Measurements from ENCODE around the gene GPR34.
"Not testable (repeated sequence)": the region's sequence is repeated elsewhere in the genome, so short reads cannot be mapped to it uniquely, and the experiment has no call there.

GPR34 gene

GRCh38 chrX:41688835-41689234 is at the start of gene GPR34:
GPR34 (plus strand) TSS chrX:41688973; CDS start chrX:41695634, 6,661 bp downstream.
- DNase-seq = no peak

GRCh38 chrX:41646201-41646600 is 42.6 kb upstream of the GPR34 start:
- DNase-seq = not testable (repeated sequence)

GRCh38 chrX:41653125-41653524 is 35.6 kb upstream of the GPR34 start:
- no peak for DNase-seq

GRCh38 chrX:41655101-41655500 is 33.7 kb upstream of the GPR34 start:
- DNase-seq = no peak

- DNase-seq = no peak
Observed at GRCh38 chrX:41655631-41656030, 33.1 kb upstream of the GPR34 start.

- no peak for DNase-seq
Observed at GRCh38 chrX:41661366-41662095, 27.2 kb upstream of the GPR34 start.

GRCh38 chrX:41664375-41664901 is 24.3 kb upstream of the GPR34 start:
- no peak for DNase-seq

GRCh38 chrX:41664908-41665307 is 23.9 kb upstream of the GPR34 start:
- DNase-seq = no peak

GRCh38 chrX:41665686-41666085 is 23.1 kb upstream of the GPR34 start:
- DNase-seq = no peak

- DNase-seq = no peak
Observed at GRCh38 chrX:41666251-41666650, 22.5 kb upstream of the GPR34 start.

GRCh38 chrX:41667631-41668030 is 21.1 kb upstream of the GPR34 start:
- DNase-seq = no peak

GRCh38 chrX:41670112-41670511 is 18.7 kb upstream of the GPR34 start:
- DNase-seq = no peak

- DNase-seq = no peak
Observed at GRCh38 chrX:41671082-41671481, 17.7 kb upstream of the GPR34 start.

- no peak for DNase-seq
Observed at GRCh38 chrX:41672643-41673042, 16.1 kb upstream of the GPR34 start.

- DNase-seq = not testable (repeated sequence)
Observed at GRCh38 chrX:41676361-41676760, 12.4 kb upstream of the GPR34 start.

GRCh38 chrX:41677183-41678060 is 11.4 kb upstream of the GPR34 start:
- DNase-seq = no peak

GRCh38 chrX:41684138-41684537 is 4.6 kb upstream of the GPR34 start:
- no peak for DNase-seq

- no peak for DNase-seq
Observed at GRCh38 chrX:41684940-41685339, 3.8 kb upstream of the GPR34 start.

- DNase-seq = no peak
Observed at GRCh38 chrX:41686788-41687187, 2.0 kb upstream of the GPR34 start.

GRCh38 chrX:41688156-41688555 is 617 bp upstream of the GPR34 start:
- DNase-seq = no peak

- no peak for DNase-seq
Observed at GRCh38 chrX:41689711-41690110, 938 bp downstream of the GPR34 start.

- no peak for DNase-seq
Observed at GRCh38 chrX:41692162-41692749, 3.5 kb downstream of the GPR34 start.

GRCh38 chrX:41693024-41693423 is 4.3 kb downstream of the GPR34 start:
- no peak for DNase-seq

- no peak for DNase-seq
Observed at GRCh38 chrX:41695426-41695825, 6.7 kb downstream of the GPR34 start.
